Epidermal melanocyte (primary cell): ENCODE data around the gene CCDC70.

Experiments
- DNase-seq: peaks from one replicate; pipeline ENCODE4 v3.0.0; 2011; ENCODE audit warnings: low spot score; ENCODE audit not compliant: insufficient read length

Gene CCDC70

GRCh38 chr13:51828730-51829567, 32.8 kb upstream of the CCDC70 start:
- DNase-seq = no peak

DNA sequence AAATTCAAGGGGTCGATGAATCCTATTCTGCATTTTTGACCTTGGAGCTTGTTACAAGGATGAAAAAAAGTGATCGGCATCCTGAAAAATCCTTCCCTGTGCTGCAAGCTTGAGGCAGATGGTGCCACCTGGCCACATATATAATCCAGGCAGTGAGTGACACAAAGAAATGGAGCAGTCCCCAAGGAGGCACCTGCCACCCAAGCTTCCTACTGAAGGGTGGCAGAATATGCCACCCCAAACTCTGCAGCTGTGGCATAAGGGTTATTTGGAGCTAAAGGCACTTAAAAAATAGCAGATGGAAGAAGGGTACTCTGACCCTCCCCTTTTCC, 32.2 kb upstream of the CCDC70 start:
- no peak for DNase-seq

GRCh38 chr13:51831519-51831918, 30.2 kb upstream of the CCDC70 start:
- DNase-seq = no peak

GRCh38 chr13:51832471-51833152, 29.2 kb upstream of the CCDC70 start:
- DNase-seq = peak; percentile 70

- DNase-seq = no peak
These were observed 27.8 kb upstream of the CCDC70 start for GRCh38 chr13:51833980-51834379.

- DNase-seq = no peak
These were observed 27.1 kb upstream of the CCDC70 start for GRCh38 chr13:51834581-51835171.

- no peak for DNase-seq
These were observed 24.8 kb upstream of the CCDC70 start for GRCh38 chr13:51837016-51837415.

DNA sequence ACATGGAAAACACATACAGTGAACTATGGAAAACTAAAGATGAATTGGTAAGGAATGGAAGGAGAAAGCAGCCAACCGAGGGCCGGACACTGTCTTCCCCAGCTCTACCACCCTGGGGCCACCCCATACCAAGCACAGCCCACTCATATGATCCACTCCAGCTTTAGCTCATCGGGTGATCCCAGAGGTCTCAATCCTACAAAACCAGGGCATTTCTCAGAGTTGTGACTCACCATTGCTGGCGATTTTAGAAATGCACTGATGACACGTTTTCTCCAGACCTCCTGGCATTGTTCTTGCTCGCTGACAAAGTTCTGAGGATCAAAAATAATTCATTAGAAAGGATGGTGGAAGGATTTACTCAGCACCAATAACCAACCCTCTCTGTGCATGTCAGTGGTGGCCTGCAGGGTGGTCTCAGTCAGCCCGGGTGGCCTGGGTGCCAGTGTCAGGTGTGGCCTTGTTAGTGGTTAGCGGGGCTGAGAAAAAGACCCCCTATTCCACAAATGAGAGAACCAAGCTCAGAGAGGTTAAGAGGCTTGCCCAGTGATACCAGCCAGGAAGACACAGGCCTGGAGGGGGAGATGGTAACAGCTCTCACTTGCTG, 23.4 kb upstream of the CCDC70 start:
- no peak for DNase-seq

DNA sequence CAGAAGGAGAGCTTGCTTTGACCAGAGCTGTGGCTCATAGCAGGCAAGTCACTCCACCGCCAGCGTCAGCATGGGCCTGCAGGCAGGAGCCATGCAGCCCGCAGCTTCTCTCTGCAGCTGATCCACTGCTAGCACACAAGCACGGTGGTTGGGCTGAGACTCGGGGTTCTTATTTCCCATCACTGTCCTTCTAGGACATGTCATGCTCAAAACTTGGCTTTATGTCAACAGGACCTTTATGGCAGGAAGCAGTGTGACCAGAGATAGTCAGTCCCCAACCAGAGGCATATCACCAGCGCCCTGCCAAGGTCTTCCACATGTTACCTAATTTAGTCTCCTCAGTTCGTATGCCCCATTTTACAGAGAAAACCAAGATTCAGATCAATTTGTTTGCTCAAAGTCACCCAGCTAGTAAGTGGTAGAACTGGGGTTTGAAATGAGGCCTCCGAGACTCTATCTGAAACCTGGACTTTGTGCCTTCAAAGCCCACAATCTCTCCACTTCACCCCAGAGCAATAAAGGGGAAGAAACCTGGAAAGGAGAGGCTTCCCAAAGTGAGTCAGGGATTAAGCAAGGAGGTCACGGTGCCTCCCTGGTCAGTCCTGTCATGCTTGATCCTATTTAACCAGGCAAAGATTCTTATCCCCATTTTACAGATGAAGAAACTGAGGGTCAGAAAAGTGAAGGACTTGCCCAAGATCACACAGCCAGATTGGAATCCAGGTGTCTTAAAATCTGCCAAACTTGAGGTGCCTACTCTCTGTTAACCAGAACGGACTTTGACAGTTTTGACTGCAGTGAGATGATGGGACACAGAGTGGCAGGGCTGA, 21.8 kb upstream of the CCDC70 start:
- DNase-seq = no peak

- no peak for DNase-seq
These were observed 20.9 kb upstream of the CCDC70 start for GRCh38 chr13:51840917-51841316.

DNA sequence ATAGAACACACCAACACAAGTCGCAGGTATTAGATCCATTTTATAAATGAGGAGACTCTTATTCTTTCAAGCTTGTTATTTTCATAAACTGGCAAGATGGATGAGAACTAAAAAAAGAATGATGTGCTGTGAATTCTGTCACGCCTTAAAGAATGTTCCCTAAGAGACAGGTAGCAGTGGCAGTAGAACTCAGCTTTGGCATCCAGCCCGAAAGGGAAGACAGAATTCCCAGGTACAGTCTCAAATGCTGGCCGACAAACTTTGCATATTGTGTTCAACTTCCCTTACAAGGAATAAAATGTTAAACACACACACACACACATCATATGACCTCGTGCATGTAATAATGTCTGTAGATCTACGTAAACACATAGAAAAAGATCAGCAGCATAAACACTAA, 20.0 kb upstream of the CCDC70 start:
- no peak for DNase-seq

DNA sequence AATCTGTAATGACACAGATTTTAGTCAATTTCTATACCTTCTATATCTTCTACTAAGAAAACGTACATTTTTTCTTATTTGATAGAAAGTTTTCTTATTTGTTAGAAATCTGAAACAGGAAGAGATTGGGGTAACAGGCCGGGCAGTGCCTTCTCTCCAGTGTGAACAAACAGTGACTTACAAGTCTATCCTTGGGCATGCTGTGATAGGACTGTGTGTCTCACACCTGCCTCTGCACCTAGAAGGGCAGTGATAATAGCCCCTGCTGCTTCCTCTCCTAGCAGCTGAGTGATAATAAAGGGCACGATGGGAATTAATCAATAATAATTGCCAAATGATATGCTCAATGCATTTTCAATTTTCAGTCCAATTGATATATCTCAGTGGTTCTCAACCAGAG, 18.2 kb upstream of the CCDC70 start:
- no peak for DNase-seq

GRCh38 chr13:51844862-51845573, 16.8 kb upstream of the CCDC70 start, which contains the start of gene TMEM272:
TSS of gene TMEM272 (minus strand) at chr13:51845177. CDS start at chr13:51838530, 6,647 bp downstream.
- peak; percentile 87 for DNase-seq

GRCh38 chr13:51845574-51846318, 16.0 kb upstream of the CCDC70 start:
- no peak for DNase-seq

GRCh38 chr13:51846756-51847155, 15.0 kb upstream of the CCDC70 start:
- DNase-seq = no peak

DNA sequence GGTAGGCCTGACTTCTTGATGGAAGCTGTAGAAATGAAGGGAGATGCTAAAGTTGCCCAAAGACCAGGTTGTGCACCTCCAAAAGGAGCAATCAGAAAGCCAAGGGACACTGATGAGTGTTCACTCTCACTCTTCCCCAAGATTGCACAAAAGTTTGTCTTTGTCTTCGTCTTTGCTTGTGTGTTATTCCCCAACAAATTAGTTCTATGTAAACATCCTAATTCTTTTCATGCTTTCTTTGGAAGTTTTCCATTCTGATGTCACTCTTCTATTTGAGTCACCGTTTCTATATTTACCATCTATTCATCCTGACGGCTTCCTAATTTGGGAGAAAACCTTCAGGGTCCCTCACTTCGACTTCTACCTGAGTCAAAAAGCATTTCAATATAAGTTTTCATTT, 13.1 kb upstream of the CCDC70 start:
- DNase-seq = no peak

DNA sequence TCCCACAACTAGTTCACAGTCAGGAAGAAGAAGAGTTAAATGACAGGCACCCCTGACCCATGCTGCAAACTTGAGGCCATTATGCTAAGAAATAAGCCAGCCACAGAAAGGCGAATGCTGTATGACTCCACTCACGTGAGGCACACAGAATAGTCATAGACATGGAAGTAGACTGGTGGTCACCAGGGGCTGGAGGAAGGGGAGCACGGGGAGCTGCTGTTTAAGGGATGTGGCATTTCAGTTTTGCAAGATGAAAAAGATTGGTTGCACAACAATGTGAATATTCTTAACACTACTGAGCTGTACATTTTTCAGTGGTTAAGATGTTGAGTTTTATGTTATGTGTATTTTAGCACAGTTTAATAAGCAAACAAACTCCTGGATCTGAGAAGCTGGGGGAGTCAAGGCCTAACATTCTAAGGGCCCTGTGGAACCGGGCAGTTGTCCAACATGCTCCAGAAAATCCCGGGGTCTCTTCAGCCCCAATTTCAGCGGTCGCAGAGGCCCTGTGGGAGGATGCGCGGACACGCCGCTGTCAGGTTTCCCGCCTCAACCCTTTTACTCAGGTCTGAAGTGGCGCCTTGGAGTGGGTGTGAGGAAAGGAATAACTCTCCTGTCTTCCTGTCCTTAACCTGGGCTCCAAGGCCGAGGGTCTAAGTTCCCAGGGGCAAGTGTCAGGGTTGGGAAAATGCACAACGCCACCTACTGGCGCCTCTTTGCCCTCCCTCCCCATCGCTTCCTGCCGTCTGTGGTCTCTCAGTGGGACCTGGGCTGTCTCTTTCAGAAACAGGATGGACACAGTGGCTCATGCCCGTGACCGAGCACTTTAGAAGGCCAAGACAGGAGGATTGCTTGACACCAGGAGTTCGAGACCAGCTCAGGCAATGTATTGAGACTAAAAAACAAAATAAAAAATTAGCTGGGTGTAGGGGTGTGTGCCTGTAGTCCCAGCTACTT, 12.3 kb upstream of the CCDC70 start:
- DNase-seq = no peak

DNA sequence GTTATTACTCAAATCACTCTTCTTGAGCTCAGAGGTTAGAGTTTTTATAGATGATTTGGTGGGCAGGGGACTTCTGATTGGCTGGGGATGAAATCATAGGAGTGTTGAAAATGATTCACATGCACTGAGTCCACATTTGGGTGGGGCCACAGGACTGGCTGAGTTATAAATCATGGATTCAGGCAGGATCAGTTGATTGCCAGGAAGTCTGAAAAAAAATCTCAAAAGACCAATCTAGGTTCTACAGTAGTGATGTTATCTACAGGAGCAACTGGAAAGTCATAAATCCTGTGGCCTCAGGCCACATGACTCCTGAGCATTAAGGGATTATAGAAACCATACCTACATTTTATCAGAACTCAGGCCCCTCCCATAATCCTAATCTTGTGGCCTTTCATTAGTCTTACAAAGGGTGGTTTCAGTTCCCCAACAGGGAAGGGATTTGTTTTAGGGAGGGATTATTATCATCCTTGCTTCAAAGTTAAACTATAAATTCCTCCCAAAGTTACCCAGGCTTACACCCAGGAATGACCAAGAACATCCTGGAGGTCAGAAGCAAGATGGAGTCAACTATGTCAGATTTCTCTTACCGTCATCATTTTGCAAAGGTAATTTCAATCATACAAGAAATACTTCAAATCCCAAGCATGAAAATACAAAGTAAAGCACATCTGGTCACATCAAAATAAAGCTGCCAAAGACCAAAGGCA, 5.6 kb upstream of the CCDC70 start:
- DNase-seq = no peak
